Activated effector memory CD4-positive, alpha-beta T cell treated with Interleukin-2 at 50 U/mL for 16 hours (primary cell): Measurements from ENCODE around the gene BNC2.

Experiments used
- DNase-seq: peaks from one replicate; pipeline ENCODE4 v3.0.0-alpha.2; 2020

Gene BNC2

GRCh38 chr9:16624744-16625117, 245.7 kb downstream of the BNC2 start:
- no peak for DNase-seq

GRCh38 chr9:16623989-16624743, 246.3 kb downstream of the BNC2 start:
- no peak for DNase-seq

GRCh38 chr9:16622541-16622940, 247.9 kb downstream of the BNC2 start:
- DNase-seq: no peak

- no peak for DNase-seq
These were observed 250.5 kb downstream of the BNC2 start for GRCh38 chr9:16619914-16620520.

GRCh38 chr9:16619402-16619801, 251.1 kb downstream of the BNC2 start:
- DNase-seq: no peak

- no peak for DNase-seq
These were observed 251.9 kb downstream of the BNC2 start for GRCh38 chr9:16618524-16618923.

- DNase-seq: no peak
These were observed 253.8 kb downstream of the BNC2 start for GRCh38 chr9:16616686-16617085.

GRCh38 chr9:16615451-16615850, 255.0 kb downstream of the BNC2 start:
- no peak for DNase-seq

GRCh38 chr9:16613605-16614004, 256.9 kb downstream of the BNC2 start:
- DNase-seq: no peak

- no peak for DNase-seq
These were observed 257.4 kb downstream of the BNC2 start for GRCh38 chr9:16613051-16613450.

GRCh38 chr9:16612627-16613026, 257.8 kb downstream of the BNC2 start:
- no peak for DNase-seq

- no peak for DNase-seq
These were observed 258.5 kb downstream of the BNC2 start for GRCh38 chr9:16611983-16612382.

- no peak for DNase-seq
These were observed 259.5 kb downstream of the BNC2 start for GRCh38 chr9:16611001-16611400.

GRCh38 chr9:16610538-16610937, 259.9 kb downstream of the BNC2 start:
- DNase-seq: no peak

GRCh38 chr9:16608906-16609305, 261.6 kb downstream of the BNC2 start:
- no peak for DNase-seq

- no peak for DNase-seq
These were observed 268.0 kb downstream of the BNC2 start for GRCh38 chr9:16602494-16602893.

GRCh38 chr9:16601991-16602390, 268.5 kb downstream of the BNC2 start:
- no peak for DNase-seq

GRCh38 chr9:16598316-16598715, 272.2 kb downstream of the BNC2 start:
- DNase-seq: no peak

GRCh38 chr9:16597136-16597535, 273.3 kb downstream of the BNC2 start:
- DNase-seq: no peak

- no peak for DNase-seq
These were observed 275.2 kb downstream of the BNC2 start for GRCh38 chr9:16595227-16595626.

- no peak for DNase-seq
These were observed 275.7 kb downstream of the BNC2 start for GRCh38 chr9:16594787-16595186.

- no peak for DNase-seq
These were observed 276.7 kb downstream of the BNC2 start for GRCh38 chr9:16593746-16594145.

- no peak for DNase-seq
These were observed 279.4 kb downstream of the BNC2 start for GRCh38 chr9:16591092-16591491.

GRCh38 chr9:16585591-16585990, 284.9 kb downstream of the BNC2 start:
- no peak for DNase-seq

- no peak for DNase-seq
These were observed 290.5 kb downstream of the BNC2 start for GRCh38 chr9:16579872-16580432.
